ENCODE results near the gene TRAF4.
"Not testable (repeated sequence)": the region's sequence is repeated elsewhere in the genome, so short reads cannot be mapped to it uniquely, and the experiment has no call there.

The TRAF4 gene

GRCh38 chr17:28726226-28726626, 17.6 kb upstream of the TRAF4 start, which contains the start of gene TLCD1:
Gene TLCD1 (minus strand): TSS chr17:28726233. CDS start chr17:28726097, 136 bp downstream.
- peak within 1 kb of the TSS; percentile 88 for H3K4me3 ChIP-seq (ENCODE audit: low read length)
- no peak for DNase-seq (ENCODE audit: low read depth, low spot score)

- DNase-seq (ENCODE audit: low read depth, low spot score), result peak; percentile 93
- peak overlapping the region; percentile 88 for H3K4me3 ChIP-seq (ENCODE audit: low read length)
These were observed 17.0 kb upstream of the TRAF4 start for GRCh38 chr17:28726627-28727491.

GRCh38 chr17:28728364-28729200, 15.2 kb upstream of the TRAF4 start, which contains the start of gene NEK8:
Gene NEK8 (plus strand): TSS chr17:28728788. CDS start chr17:28728814, 26 bp downstream.
- peak within 1 kb of the TSS; percentile 88 for H3K4me3 ChIP-seq (ENCODE audit: low read length)
- peak; percentile 90 for DNase-seq (ENCODE audit: low read depth, low spot score)

GRCh38 chr17:28729950-28730330, 13.9 kb upstream of the TRAF4 start:
- H3K4me3 ChIP-seq (ENCODE audit: low read length), result no peak overlapping the region
- DNase-seq (ENCODE audit: low read depth, low spot score), result no peak

GRCh38 chr17:28733346-28733745, 10.5 kb upstream of the TRAF4 start:
- DNase-seq (ENCODE audit: low read depth, low spot score), result no peak
- no peak overlapping the region for H3K4me3 ChIP-seq (ENCODE audit: low read length)

GRCh38 chr17:28734712-28735241, 9.0 kb upstream of the TRAF4 start:
- H3K4me3 ChIP-seq (ENCODE audit: low read length), result no peak overlapping the region
- no peak for DNase-seq (ENCODE audit: low read depth, low spot score)

GRCh38 chr17:28735242-28735722, 8.5 kb upstream of the TRAF4 start:
- no peak for DNase-seq (ENCODE audit: low read depth, low spot score)
- H3K4me3 ChIP-seq (ENCODE audit: low read length), result no peak overlapping the region

GRCh38 chr17:28735913-28736769, 7.7 kb upstream of the TRAF4 start:
- not testable (repeated sequence) for H3K4me3 ChIP-seq (ENCODE audit: low read length); DNase-seq (ENCODE audit: low read depth, low spot score)

- no peak overlapping the region for H3K4me3 ChIP-seq (ENCODE audit: low read length)
- DNase-seq (ENCODE audit: low read depth, low spot score), result no peak
These were observed 6.5 kb upstream of the TRAF4 start for GRCh38 chr17:28737316-28737715.

- no peak overlapping the region for H3K4me3 ChIP-seq (ENCODE audit: low read length)
- DNase-seq (ENCODE audit: low read depth, low spot score), result no peak
These were observed 5.8 kb upstream of the TRAF4 start for GRCh38 chr17:28737770-28738679.

- peak; percentile 88 for DNase-seq (ENCODE audit: low read depth, low spot score)
- H3K4me3 ChIP-seq (ENCODE audit: low read length), result no peak overlapping the region
These were observed 5.0 kb upstream of the TRAF4 start for GRCh38 chr17:28738680-28739384.

- DNase-seq (ENCODE audit: low read depth, low spot score), result no peak
- no peak overlapping the region for H3K4me3 ChIP-seq (ENCODE audit: low read length)
These were observed 3.1 kb upstream of the TRAF4 start for GRCh38 chr17:28740406-28741357.

- DNase-seq (ENCODE audit: low read depth, low spot score), result no peak
- no peak overlapping the region for H3K4me3 ChIP-seq (ENCODE audit: low read length)
These were observed 2.2 kb upstream of the TRAF4 start for GRCh38 chr17:28741358-28742349.

- H3K4me3 ChIP-seq (ENCODE audit: low read length), result peak overlapping the region; percentile 90
- no peak for DNase-seq (ENCODE audit: low read depth, low spot score)
These were observed 527 bp downstream of the TRAF4 start for GRCh38 chr17:28744104-28744971.

Data from Jurkat, Clone E6-1 (cell line).